Measurements from ENCODE around the gene PRR7. TPM values are rescaled to one million over a fixed set of nuclear protein-coding genes. Genes with fewer than 3 reads are reported as not detected.

The PRR7 gene
- total and polyA plus RNA-seq, 2 of the 13 experiments (the other 11 are each of a cell fraction or from before 2014, with no cell fraction given): 4.8 to 5.0 TPM

DNA sequence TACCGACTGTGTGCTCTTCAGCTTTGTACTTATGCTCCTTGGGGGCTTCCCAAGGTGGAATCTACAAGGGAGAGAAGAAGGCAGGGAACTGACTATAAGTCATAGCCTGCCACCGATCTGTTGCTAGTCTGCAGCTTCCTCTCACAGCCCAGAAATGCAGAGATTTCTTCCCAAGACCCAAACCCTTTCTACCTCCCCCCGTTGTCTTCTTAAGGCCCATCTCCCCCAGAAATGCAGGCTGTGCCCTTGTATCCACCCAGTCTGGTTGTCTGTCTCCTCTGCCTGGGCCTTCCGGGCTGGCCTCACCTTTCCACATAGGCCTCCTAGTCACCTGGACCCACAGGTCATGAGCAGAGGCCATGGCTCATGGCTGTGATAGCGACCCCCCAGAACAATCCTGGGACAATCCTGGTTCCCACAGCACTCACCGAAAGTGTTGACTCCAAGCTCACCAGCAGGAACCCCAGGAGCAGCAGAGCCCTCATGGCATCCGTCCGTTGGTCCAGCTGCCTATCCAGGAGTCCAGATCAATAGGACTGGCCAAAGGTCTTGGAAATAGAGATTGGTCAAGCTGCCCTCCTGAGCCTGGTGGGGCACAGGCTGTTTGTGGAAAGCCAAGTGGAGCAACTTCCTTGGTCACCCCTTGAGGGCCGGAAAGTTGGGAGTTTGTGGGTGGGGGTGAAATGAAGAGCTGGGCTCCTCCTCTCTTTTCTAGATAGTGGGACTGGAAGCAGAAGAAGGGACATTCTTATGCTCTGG, 37.4 kb upstream of the PRR7 start, which contains the start of gene F12 (continued):
- TF ChIP-seq ZFX (CRISPR knock-in tag; IDR thresholded peaks at IDR 0.05; ENCODE audit: low read depth) (peak; percentile 60; the same call in 1 of the 2 replicates), NFIB (CRISPR knock-in tag; IDR thresholded peaks at IDR 0.05; ENCODE audit: borderline replicate concordance) (no peak), ZNF225 (CRISPR knock-in tag; IDR thresholded peaks at IDR 0.05) (no peak), ZNF251 (CRISPR knock-in tag; IDR thresholded peaks at IDR 0.05) (no peak), KDM5A (IDR thresholded peaks at IDR 0.05; ENCODE audit: borderline replicate concordance, low read length) (no peak), MEIS2 (CRISPR knock-in tag; IDR thresholded peaks at IDR 0.05) (no peak), ZNF350 (CRISPR knock-in tag; IDR thresholded peaks at IDR 0.05; ENCODE audit: borderline replicate concordance, low read depth) (0 out of 2 replicates have a peak, but pooled peaks have one; percentile 38), CCDC6 (CRISPR knock-in tag; IDR thresholded peaks at IDR 0.05) (no peak), SMAD1 (CRISPR knock-in tag; IDR thresholded peaks at IDR 0.05; ENCODE audit: borderline replicate concordance, low read depth) (no peak), ZNF317 (CRISPR knock-in tag; IDR thresholded peaks at IDR 0.05) (no peak)
- TF ChIP-seq, protein P1, sequence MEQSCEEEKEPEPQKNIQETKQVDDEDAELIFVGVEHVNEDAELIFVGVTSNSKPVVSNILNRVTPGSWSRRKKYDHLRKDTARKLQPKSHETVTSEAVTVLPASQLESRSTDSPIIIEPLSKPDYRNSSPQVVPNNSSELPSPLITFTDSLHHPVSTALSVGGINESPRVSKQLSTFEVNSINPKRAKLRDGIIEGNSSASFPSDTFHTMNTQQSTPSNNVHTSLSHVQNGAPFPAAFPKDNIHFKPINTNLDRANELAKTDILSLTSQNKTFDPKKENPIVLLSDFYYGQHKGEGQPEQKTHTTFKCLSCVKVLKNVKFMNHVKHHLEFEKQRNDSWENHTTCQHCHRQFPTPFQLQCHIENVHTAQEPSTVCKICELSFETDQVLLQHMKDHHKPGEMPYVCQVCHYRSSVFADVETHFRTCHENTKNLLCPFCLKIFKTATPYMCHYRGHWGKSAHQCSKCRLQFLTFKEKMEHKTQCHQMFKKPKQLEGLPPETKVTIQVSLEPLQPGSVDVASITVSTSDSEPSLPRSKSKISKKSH (CRISPR knock-in tag; IDR thresholded peaks at IDR 0.05; ENCODE audit: borderline replicate concordance): no peak; the same call in 1 of the 2 replicates
- TF ChIP-seq, protein P2, sequence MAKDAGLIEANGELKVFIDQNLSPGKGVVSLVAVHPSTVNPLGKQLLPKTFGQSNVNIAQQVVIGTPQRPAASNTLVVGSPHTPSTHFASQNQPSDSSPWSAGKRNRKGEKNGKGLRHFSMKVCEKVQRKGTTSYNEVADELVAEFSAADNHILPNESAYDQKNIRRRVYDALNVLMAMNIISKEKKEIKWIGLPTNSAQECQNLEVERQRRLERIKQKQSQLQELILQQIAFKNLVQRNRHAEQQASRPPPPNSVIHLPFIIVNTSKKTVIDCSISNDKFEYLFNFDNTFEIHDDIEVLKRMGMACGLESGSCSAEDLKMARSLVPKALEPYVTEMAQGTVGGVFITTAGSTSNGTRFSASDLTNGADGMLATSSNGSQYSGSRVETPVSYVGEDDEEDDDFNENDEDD (CRISPR knock-in tag; IDR thresholded peaks at IDR 0.05; ENCODE audit: borderline replicate concordance): no peak
- TF ChIP-seq, protein P3, sequence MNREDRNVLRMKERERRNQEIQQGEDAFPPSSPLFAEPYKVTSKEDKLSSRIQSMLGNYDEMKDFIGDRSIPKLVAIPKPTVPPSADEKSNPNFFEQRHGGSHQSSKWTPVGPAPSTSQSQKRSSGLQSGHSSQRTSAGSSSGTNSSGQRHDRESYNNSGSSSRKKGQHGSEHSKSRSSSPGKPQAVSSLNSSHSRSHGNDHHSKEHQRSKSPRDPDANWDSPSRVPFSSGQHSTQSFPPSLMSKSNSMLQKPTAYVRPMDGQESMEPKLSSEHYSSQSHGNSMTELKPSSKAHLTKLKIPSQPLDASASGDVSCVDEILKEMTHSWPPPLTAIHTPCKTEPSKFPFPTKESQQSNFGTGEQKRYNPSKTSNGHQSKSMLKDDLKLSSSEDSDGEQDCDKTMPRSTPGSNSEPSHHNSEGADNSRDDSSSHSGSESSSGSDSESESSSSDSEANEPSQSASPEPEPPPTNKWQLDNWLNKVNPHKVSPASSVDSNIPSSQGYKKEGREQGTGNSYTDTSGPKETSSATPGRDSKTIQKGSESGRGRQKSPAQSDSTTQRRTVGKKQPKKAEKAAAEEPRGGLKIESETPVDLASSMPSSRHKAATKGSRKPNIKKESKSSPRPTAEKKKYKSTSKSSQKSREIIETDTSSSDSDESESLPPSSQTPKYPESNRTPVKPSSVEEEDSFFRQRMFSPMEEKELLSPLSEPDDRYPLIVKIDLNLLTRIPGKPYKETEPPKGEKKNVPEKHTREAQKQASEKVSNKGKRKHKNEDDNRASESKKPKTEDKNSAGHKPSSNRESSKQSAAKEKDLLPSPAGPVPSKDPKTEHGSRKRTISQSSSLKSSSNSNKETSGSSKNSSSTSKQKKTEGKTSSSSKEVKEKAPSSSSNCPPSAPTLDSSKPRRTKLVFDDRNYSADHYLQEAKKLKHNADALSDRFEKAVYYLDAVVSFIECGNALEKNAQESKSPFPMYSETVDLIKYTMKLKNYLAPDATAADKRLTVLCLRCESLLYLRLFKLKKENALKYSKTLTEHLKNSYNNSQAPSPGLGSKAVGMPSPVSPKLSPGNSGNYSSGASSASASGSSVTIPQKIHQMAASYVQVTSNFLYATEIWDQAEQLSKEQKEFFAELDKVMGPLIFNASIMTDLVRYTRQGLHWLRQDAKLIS (CRISPR knock-in tag; IDR thresholded peaks at IDR 0.05): no peak
- TF ChIP-seq, protein P4, sequence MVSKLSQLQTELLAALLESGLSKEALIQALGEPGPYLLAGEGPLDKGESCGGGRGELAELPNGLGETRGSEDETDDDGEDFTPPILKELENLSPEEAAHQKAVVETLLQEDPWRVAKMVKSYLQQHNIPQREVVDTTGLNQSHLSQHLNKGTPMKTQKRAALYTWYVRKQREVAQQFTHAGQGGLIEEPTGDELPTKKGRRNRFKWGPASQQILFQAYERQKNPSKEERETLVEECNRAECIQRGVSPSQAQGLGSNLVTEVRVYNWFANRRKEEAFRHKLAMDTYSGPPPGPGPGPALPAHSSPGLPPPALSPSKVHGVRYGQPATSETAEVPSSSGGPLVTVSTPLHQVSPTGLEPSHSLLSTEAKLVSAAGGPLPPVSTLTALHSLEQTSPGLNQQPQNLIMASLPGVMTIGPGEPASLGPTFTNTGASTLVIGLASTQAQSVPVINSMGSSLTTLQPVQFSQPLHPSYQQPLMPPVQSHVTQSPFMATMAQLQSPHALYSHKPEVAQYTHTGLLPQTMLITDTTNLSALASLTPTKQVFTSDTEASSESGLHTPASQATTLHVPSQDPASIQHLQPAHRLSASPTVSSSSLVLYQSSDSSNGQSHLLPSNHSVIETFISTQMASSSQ (IDR thresholded peaks at IDR 0.05; ENCODE audit: low read depth): no peak
- TF ChIP-seq, protein P4 (CRISPR knock-in tag; IDR thresholded peaks at IDR 0.05; ENCODE audit: borderline replicate concordance): no peak
- TF ChIP-seq, protein P5, sequence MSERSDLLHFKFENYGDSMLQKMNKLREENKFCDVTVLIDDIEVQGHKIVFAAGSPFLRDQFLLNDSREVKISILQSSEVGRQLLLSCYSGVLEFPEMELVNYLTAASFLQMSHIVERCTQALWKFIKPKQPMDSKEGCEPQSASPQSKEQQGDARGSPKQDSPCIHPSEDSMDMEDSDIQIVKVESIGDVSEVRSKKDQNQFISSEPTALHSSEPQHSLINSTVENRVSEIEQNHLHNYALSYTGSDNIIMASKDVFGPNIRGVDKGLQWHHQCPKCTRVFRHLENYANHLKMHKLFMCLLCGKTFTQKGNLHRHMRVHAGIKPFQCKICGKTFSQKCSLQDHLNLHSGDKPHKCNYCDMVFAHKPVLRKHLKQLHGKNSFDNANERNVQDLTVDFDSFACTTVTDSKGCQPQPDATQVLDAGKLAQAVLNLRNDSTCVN (CRISPR knock-in tag; IDR thresholded peaks at IDR 0.05; ENCODE audit: borderline replicate concordance): no peak

Data from HepG2 (cell line).